ENCODE measurements around the gene GPSM3.
"Not testable (repeated sequence)": the region's sequence is repeated elsewhere in the genome, so short reads cannot be mapped to it uniquely, and the experiment has no call there.

The GPSM3 gene

GRCh38 chr6:32192608-32193039 is at the start of gene GPSM3:
Gene GPSM3, minus strand, starts transcription at chr6:32192643. Its CDS starts 130 bp downstream, at chr6:32192513.
- DNase-seq (ENCODE audit: low read depth in 2 of 2): no peak

GRCh38 chr6:32240686-32241085 is 48.2 kb upstream of the GPSM3 start:
- DNase-seq (ENCODE audit: low read depth in 2 of 2): no peak

- DNase-seq (ENCODE audit: low read depth in 2 of 2): no peak
These were observed 47.0 kb upstream of the GPSM3 start for GRCh38 chr6:32239462-32239861.

GRCh38 chr6:32234934-32235333 is 42.5 kb upstream of the GPSM3 start:
- DNase-seq (ENCODE audit: low read depth in 2 of 2): no peak

GRCh38 chr6:32226434-32226833 is 34.0 kb upstream of the GPSM3 start:
- DNase-seq (ENCODE audit: low read depth in 2 of 2): no peak

- DNase-seq (ENCODE audit: low read depth in 2 of 2): no peak
These were observed 32.3 kb upstream of the GPSM3 start for GRCh38 chr6:32224696-32225095.

- DNase-seq (ENCODE audit: low read depth in 2 of 2): no peak
These were observed 31.1 kb upstream of the GPSM3 start, which contains the start of gene NOTCH4 for GRCh38 chr6:32223258-32224235. Gene NOTCH4, minus strand, starts transcription at chr6:32224067. Its CDS starts 139 bp downstream, at chr6:32223928.

- no peak for DNase-seq (ENCODE audit: low read depth in 2 of 2)
These were observed 30.1 kb upstream of the GPSM3 start for GRCh38 chr6:32222333-32223230.

- no peak for DNase-seq (ENCODE audit: low read depth in 2 of 2)
These were observed 27.6 kb upstream of the GPSM3 start for GRCh38 chr6:32220021-32220420.

GRCh38 chr6:32218167-32218566 is 25.7 kb upstream of the GPSM3 start:
- no peak for DNase-seq (ENCODE audit: low read depth in 2 of 2)

- no peak for DNase-seq (ENCODE audit: low read depth in 2 of 2)
These were observed 24.6 kb upstream of the GPSM3 start for GRCh38 chr6:32216998-32217397.

GRCh38 chr6:32216285-32216684 is 23.8 kb upstream of the GPSM3 start:
- DNase-seq (ENCODE audit: low read depth in 2 of 2): no peak

- DNase-seq (ENCODE audit: low read depth in 2 of 2): no peak
These were observed 23.2 kb upstream of the GPSM3 start for GRCh38 chr6:32215617-32216016.

GRCh38 chr6:32214126-32214525 is 21.7 kb upstream of the GPSM3 start:
- no peak for DNase-seq (ENCODE audit: low read depth in 2 of 2)

GRCh38 chr6:32213649-32214048 is 21.2 kb upstream of the GPSM3 start:
- no peak for DNase-seq (ENCODE audit: low read depth in 2 of 2)

- DNase-seq (ENCODE audit: low read depth in 2 of 2): no peak
These were observed 19.8 kb upstream of the GPSM3 start for GRCh38 chr6:32212076-32212760.

- DNase-seq (ENCODE audit: low read depth in 2 of 2): not testable (repeated sequence)
These were observed 19.0 kb upstream of the GPSM3 start for GRCh38 chr6:32211432-32211831.

GRCh38 chr6:32210191-32210601 is 17.8 kb upstream of the GPSM3 start:
- no peak for DNase-seq (ENCODE audit: low read depth in 2 of 2)

- no peak for DNase-seq (ENCODE audit: low read depth in 2 of 2)
These were observed 16.6 kb upstream of the GPSM3 start for GRCh38 chr6:32208996-32209395.

- DNase-seq (ENCODE audit: low read depth in 2 of 2): no peak
These were observed 11.8 kb upstream of the GPSM3 start for GRCh38 chr6:32204268-32204715.

- no peak for DNase-seq (ENCODE audit: low read depth in 2 of 2)
These were observed 11.2 kb upstream of the GPSM3 start for GRCh38 chr6:32203426-32204267.
